HepG2 (cell line): ENCODE results near the gene EIF4A3. TPM values are rescaled to one million over a fixed set of nuclear protein-coding genes. Genes with fewer than 3 reads are reported as not detected.

ENCODE experiments used
- CEBPB ChIP-seq: IDR thresholded peaks from 2 replicates; pipeline ENCODE4 v1.6.1; 2011; ENCODE audit warnings: low read depth, low read length, improper control_type of control experiment, borderline replicate concordance
- CENPX ChIP-seq: sonication (generic); formaldehyde crosslinking; IDR thresholded peaks from 2 replicates; pipeline ENCODE4 v1.9.0; 2021; ENCODE audit warnings: mild to moderate bottlenecking, missing genetic modification reagents, moderate library complexity
- DPF2 ChIP-seq: sonication (generic); formaldehyde crosslinking; IDR thresholded peaks from 2 replicates; pipeline ENCODE4 v1.4.0; 2020; ENCODE audit warnings: mild to moderate bottlenecking, low read depth, missing genetic modification reagents, borderline replicate concordance
- FOXC1 ChIP-seq: sonication (generic); formaldehyde crosslinking; IDR thresholded peaks from 2 replicates; pipeline ENCODE4 v1.8.0; 2022; ENCODE audit warnings: mild to moderate bottlenecking, missing genetic modification reagents, borderline replicate concordance
- HOXD1 ChIP-seq: sonication (generic); formaldehyde crosslinking; IDR thresholded peaks from 2 replicates; pipeline ENCODE4 v1.5.0; 2020; ENCODE audit warnings: missing genetic modification reagents
- KDM5A ChIP-seq: fragments of 200-600 bp; sonication (generic); IDR thresholded peaks from 2 replicates; pipeline ENCODE4 v1.7.0; 2018; ENCODE audit warnings: antibody characterized with exemption, mild to moderate bottlenecking, low read length, borderline replicate concordance
- KDM6A ChIP-seq: IDR thresholded peaks from 2 replicates; pipeline ENCODE4 v1.6.1; 2016; ENCODE audit warnings: low read depth
- KMT2A ChIP-seq: sonication (generic); formaldehyde crosslinking; IDR thresholded peaks from 2 replicates; pipeline ENCODE4 v1.4.0; 2020; ENCODE audit warnings: missing genetic modification reagents
- MXD4 ChIP-seq: IDR thresholded peaks from 2 replicates; pipeline ENCODE4 v1.6.1; 2016; ENCODE audit warnings: mild to moderate bottlenecking, missing biosample characterization, missing genetic modification reagents
- MYC ChIP-seq: sonication (generic); formaldehyde crosslinking; IDR thresholded peaks from 2 replicates; pipeline ENCODE4 v1.9.0; 2021; ENCODE audit warnings: missing genetic modification reagents, borderline replicate concordance
- NFE2L1 ChIP-seq: sonication (generic); formaldehyde crosslinking; IDR thresholded peaks from 2 replicates; pipeline ENCODE4 v1.4.0; 2020; ENCODE audit warnings: missing genetic modification reagents, mild to moderate bottlenecking, borderline replicate concordance
- NFYC ChIP-seq: IDR thresholded peaks from 2 replicates; pipeline ENCODE4 v1.6.1; 2016; ENCODE audit warnings: missing genetic modification reagents, missing compliant biosample characterization
- PHF5A ChIP-seq: IDR thresholded peaks from one replicate; pipeline ENCODE4 v1.6.1; 2018; ENCODE audit warnings: low read depth, missing genetic modification reagents; ENCODE audit not compliant: unreplicated experiment
- PRMT3 ChIP-seq: sonication (generic); formaldehyde crosslinking; IDR thresholded peaks from 2 replicates; pipeline ENCODE4 v1.8.1; 2022; ENCODE audit warnings: low read depth, mild to moderate bottlenecking, moderate library complexity, missing genetic modification reagents, borderline replicate concordance
- RBAK ChIP-seq: sonication (generic); formaldehyde crosslinking; IDR thresholded peaks from 2 replicates; pipeline ENCODE4 v1.5.1; 2020; ENCODE audit warnings: mild to moderate bottlenecking, missing genetic modification reagents
- SAFB2 ChIP-seq: sonication (generic); formaldehyde crosslinking; IDR thresholded peaks from 2 replicates; pipeline ENCODE4 v1.5.1; 2020; ENCODE audit warnings: missing genetic modification reagents, low read depth, mild to moderate bottlenecking, borderline replicate concordance
- SUZ12 ChIP-seq: fragments of 150-350 bp; IDR thresholded peaks from 2 replicates; pipeline ENCODE4 v1.6.1; 2014; ENCODE audit warnings: low read depth, low read length
- TBL1XR1 ChIP-seq: fragments of 150-350 bp; IDR thresholded peaks from 2 replicates; pipeline ENCODE4 v1.6.1; 2014; ENCODE audit warnings: borderline replicate concordance, low read length; ENCODE audit not compliant: partially characterized antibody
- ZBTB25 ChIP-seq: IDR thresholded peaks from 2 replicates; pipeline ENCODE4 v1.6.1; 2018; ENCODE audit warnings: missing genetic modification reagents
- ZBTB33 ChIP-seq: sonication (generic); formaldehyde crosslinking; IDR thresholded peaks from 2 replicates; pipeline ENCODE4 v1.4.0; 2020; ENCODE audit warnings: missing genetic modification reagents
- ZKSCAN1 ChIP-seq: fragments of 150-350 bp; IDR thresholded peaks from 2 replicates; pipeline ENCODE4 v1.6.1; 2014; ENCODE audit warnings: low read length
- ZNF207 ChIP-seq: fragments of 450-650 bp; IDR thresholded peaks from 2 replicates; pipeline ENCODE4 v1.6.1; 2016; ENCODE audit warnings: antibody characterized with exemption, borderline replicate concordance
- ZNF230 ChIP-seq: sonication (generic); formaldehyde crosslinking; IDR thresholded peaks from 2 replicates; pipeline ENCODE4 v1.4.0; 2020; ENCODE audit warnings: mild to moderate bottlenecking, missing genetic modification reagents
- ZNF496 ChIP-seq: sonication (generic); formaldehyde crosslinking; IDR thresholded peaks from 2 replicates; pipeline ENCODE4 v1.8.1; 2023; ENCODE audit warnings: mild to moderate bottlenecking, moderate library complexity, missing genetic modification reagents; ENCODE audit not compliant: insufficient replicate concordance
- ZNF670 ChIP-seq: sonication (generic); formaldehyde crosslinking; IDR thresholded peaks from 2 replicates; pipeline ENCODE4 v1.8.0; 2022; ENCODE audit warnings: mild to moderate bottlenecking, missing genetic modification reagents, borderline replicate concordance
- ZNF691 ChIP-seq: sonication (generic); formaldehyde crosslinking; IDR thresholded peaks from 2 replicates; pipeline ENCODE4 v1.4.0; 2020; ENCODE audit warnings: missing genetic modification reagents, low read depth, mild to moderate bottlenecking, borderline replicate concordance
- ZNF792 ChIP-seq: IDR thresholded peaks from 2 replicates; pipeline ENCODE4 v1.6.1; 2016
- polyA plus RNA-seq, 8 experiments: library from polyadenylated mRNA; depleted of rRNA in 3 of 8; stranded (reverse) in 7 of 8; unstranded in 1 of 8; fragments of >200 nt; fragmentation: Illumina TruSeq in 4 of 8; extraction: Trizol in 4 of 8; gene quantifications; 2 replicates each; pipeline versions ENCODE4 v1.2.1 to v1.2.3, GENCODE V29; 2011 to 2016; ENCODE audit warnings: low read depth in 4 of 8, missing spikeins in 1 of 8, mixed read lengths in 1 of 8; ENCODE audit not compliant: insufficient read depth in 1 of 8
- total RNA-seq, 5 experiments: library from RNA; depleted of rRNA; stranded (reverse); fragments of >200 nt; fragmentation: Illumina TruSeq; extraction: Trizol; gene quantifications; 2 replicates each; pipeline ENCODE4 v1.2.3, GENCODE V29; 2016; ENCODE audit warnings: low read depth in 1 of 5

EIF4A3 gene
- total and polyA plus RNA-seq, 2 of the 13 experiments (the other 11 are each of a cell fraction or from before 2014, with no cell fraction given), result 145 to 187 TPM

GRCh38 chr17:80101011-80101945, 45.6 kb downstream of the EIF4A3 start, which contains the start of gene GAA (continued):
- TF ChIP-seq SUZ12 (no peak), SAFB2 (CRISPR knock-in tag) (peak; percentile 95), HOXD1 (CRISPR knock-in tag) (no peak; the same call in 1 of the 2 replicates), ZNF670 (CRISPR knock-in tag) (no peak; the same call in 1 of the 2 replicates), RBAK (CRISPR knock-in tag) (no peak), CEBPB (no peak), TBL1XR1 (peak; percentile 74), NFYC (CRISPR knock-in tag) (no peak), ZNF792 (CRISPR knock-in tag) (no peak; the same call in 1 of the 2 replicates), ZBTB33 (CRISPR knock-in tag) (no peak), KDM6A (no peak), FOXC1 (CRISPR knock-in tag) (peak; percentile 32), PHF5A (CRISPR knock-in tag) (no peak), ZNF691 (peak; percentile 48; the same call in 1 of the 2 replicates), NFE2L1 (CRISPR knock-in tag) (no peak), ZNF230 (CRISPR knock-in tag) (no peak; the same call in 1 of the 2 replicates), KDM5A (no peak), DPF2 (CRISPR knock-in tag) (0 out of 2 replicates have a peak, but pooled peaks have one; percentile 26), MYC (CRISPR knock-in tag) (peak; percentile 45; the same call in 1 of the 2 replicates), ZNF207 (no peak), MXD4 (CRISPR knock-in tag) (peak; percentile 35), PRMT3 (no peak), ZNF496 (CRISPR knock-in tag) (no peak), CENPX (CRISPR knock-in tag) (no peak), KMT2A (CRISPR knock-in tag) (no peak), ZKSCAN1 (no peak), ZBTB25 (peak; percentile 12; the same call in 1 of the 2 replicates)
